Natural killer cell (primary cell): ENCODE results near the gene CDKAL1. TPM values are rescaled to one million over a fixed set of nuclear protein-coding genes. Genes with fewer than 3 reads are reported as not detected.

Experiments
- ATAC-seq, 3 donors: fragments of 150-1000 bp in 2 of 3; fragments of 200-7000 bp in 1 of 3; cut with Tn5 transposase; 1 replicate in 1 of 3; 2 replicates in 2 of 3; pipeline ENCODE4 v1.10.0; 2021; ENCODE audit warnings: mild to moderate bottlenecking in 2 of 3, moderate library complexity in 2 of 3
- DNase-seq, 2 donors: peaks; one replicate each; pipeline versions ENCODE4 v3.0.0 to v3.0.0-alpha.2; 2013 to 2021; ENCODE audit warnings: mixed read lengths in 1 of 2
- H3K27ac ChIP-seq: one replicate; pipeline ENCODE4 v1.5.1; 2013; ENCODE audit warnings: mild to moderate bottlenecking, low read length
- H3K27me3 ChIP-seq: one replicate; pipeline ENCODE4 v1.6.1; 2013; ENCODE audit warnings: low read length; ENCODE audit not compliant: control insufficient read depth, insufficient read depth
- H3K36me3 ChIP-seq: one replicate; pipeline ENCODE4 v1.6.1; 2013; ENCODE audit warnings: low read length; ENCODE audit not compliant: control insufficient read depth, insufficient read depth
- H3K4me1 ChIP-seq: one replicate; pipeline ENCODE4 v1.6.1; 2013; ENCODE audit warnings: low read length; ENCODE audit not compliant: control insufficient read depth, insufficient read depth
- H3K4me3 ChIP-seq: one replicate; pipeline ENCODE4 v1.5.1; 2013; ENCODE audit warnings: low read length
- H3K9me3 ChIP-seq: one replicate; pipeline ENCODE4 v1.6.1; 2013; ENCODE audit warnings: low read length; ENCODE audit not compliant: control insufficient read depth, insufficient read depth
- H3K27ac Mint-ChIP-seq, 2 donors: one replicate each; pipeline ENCODE4 v1.8.0; 2022; ENCODE audit warnings: mild to moderate bottlenecking in 2 of 2, mixed read lengths in 2 of 2, moderate library complexity in 1 of 2
- H3K27me3 Mint-ChIP-seq, 2 donors: one replicate each; pipeline ENCODE4 v1.8.0; 2022; ENCODE audit warnings: low read depth in 2 of 2, mixed read lengths in 2 of 2
- H3K36me3 Mint-ChIP-seq: one replicate; pipeline ENCODE4 v1.8.0; 2022; ENCODE audit warnings: mixed read lengths
- H3K4me1 Mint-ChIP-seq, 2 donors: one replicate each; pipeline ENCODE4 v1.8.0; 2022; ENCODE audit warnings: mixed read lengths in 2 of 2
- H3K4me3 Mint-ChIP-seq: one replicate; pipeline ENCODE4 v1.8.0; 2022; ENCODE audit warnings: mild to moderate bottlenecking, moderate library complexity, mixed read lengths
- H3K9me3 Mint-ChIP-seq, 2 donors: one replicate each; pipeline ENCODE4 v1.8.0; 2022; ENCODE audit warnings: mixed read lengths in 2 of 2
- CTCF ChIP-seq: fragments of 200-600 bp; IDR thresholded peaks from one replicate; pipeline ENCODE4 v1.8.0; 2022; ENCODE audit warnings: antibody characterized with exemption
- WGBS: methylation state at CpG from one replicate; pipeline ENCODE4 v1.1.7; 2013; ENCODE audit warnings: missing lambda C conversion rate; ENCODE audit not compliant: insufficient coverage; 5-methylcytosine and 5-hydroxymethylcytosine counted together
- intact Hi-C: fragments of 100-400 bp; cut with micrococcal nuclease; formaldehyde crosslinking; loops from one replicate; pipeline ENCODE4 v1.14.2; 2022
- total RNA-seq, 4 donors: library from RNA; stranded (reverse); fragments of 120-200 nt in 1 of 4; gene quantifications; one replicate each; pipeline versions ENCODE4 v1.2.3 to v1.2.4, GENCODE V29; 2013 to 2022

The CDKAL1 gene
- total RNA-seq, 3 donors from 2014 or later (not counting 1 experiment from before 2014, with no cell fraction given): 26.0 to 32.8 (median 28.9) TPM

DNA sequence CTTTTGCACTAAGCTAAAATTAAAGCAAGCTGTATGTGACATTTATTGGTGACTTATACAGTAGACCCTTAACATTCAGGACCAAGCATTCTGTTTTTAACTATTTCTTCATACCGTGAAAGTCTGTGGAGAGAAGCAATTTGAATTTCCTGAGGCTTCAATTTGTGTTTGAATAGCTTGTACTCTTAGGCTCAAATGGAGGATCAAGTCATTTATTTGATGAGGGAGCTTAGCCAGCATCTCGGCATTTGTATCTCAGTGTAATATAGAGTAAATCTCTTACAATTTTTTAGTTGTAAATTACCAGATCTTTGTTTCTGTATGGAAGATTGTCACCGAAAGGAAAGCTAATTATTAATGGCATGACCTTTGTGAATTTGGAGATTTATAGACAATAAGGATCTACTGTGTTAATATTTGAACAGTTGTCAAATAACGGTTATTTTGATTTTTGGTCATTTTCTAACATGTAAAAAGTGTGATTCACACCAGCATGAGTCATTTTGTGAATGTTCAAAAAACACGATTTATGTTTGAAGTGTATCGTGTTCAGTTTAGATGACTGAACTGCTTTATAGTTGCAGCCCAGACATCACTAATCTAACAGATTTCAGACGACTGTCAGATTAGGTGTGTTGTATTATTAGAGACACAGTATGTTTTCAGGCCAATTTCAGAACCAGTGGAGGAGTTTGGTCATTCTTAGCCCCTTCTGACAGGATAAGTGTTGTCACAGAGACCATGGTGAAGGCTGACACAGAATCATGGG lies 332.9 kb downstream of the CDKAL1 start:
- no peaks in the 10 kb centered on the region for H3K36me3 Mint-ChIP-seq
- no peak overlapping the region for H3K27ac ChIP-seq
- no peaks in the 10 kb centered on the region for H3K36me3 ChIP-seq
- DNase-seq (no peak), ATAC-seq (no peak)
- H3K27me3 ChIP-seq: no peaks in the 10 kb centered on the region
- H3K9me3 ChIP-seq: no peaks in the 10 kb centered on the region
- H3K27ac Mint-ChIP-seq: no peak overlapping the region
- no peaks in the 10 kb centered on the region for H3K4me1 ChIP-seq
- H3K27me3 Mint-ChIP-seq: no peaks in the 10 kb centered on the region
- H3K4me3 ChIP-seq: no peak overlapping the region
- no peaks in the 10 kb centered on the region for H3K9me3 Mint-ChIP-seq
- intact Hi-C loops: no loop called here
- no peak for TF ChIP-seq CTCF
- no peak overlapping the region for H3K4me3 Mint-ChIP-seq
- 89% methylated on average over 7 of the region's 7 CpGs for WGBS
- peaks cover 0 to 11% of the 10 kb centered on the region in 2 donors for H3K4me1 Mint-ChIP-seq

- Mint-ChIP-seq H3K4me1 (peaks cover 0 to 11% of the 10 kb centered on the region in 2 donors), H3K27ac (no peak overlapping the region), H3K4me3 (no peak overlapping the region), H3K27me3 (no peaks in the 10 kb centered on the region), H3K36me3 (no peaks in the 10 kb centered on the region), H3K9me3 (no peaks in the 10 kb centered on the region)
- H3K4me1 ChIP-seq: no peaks in the 10 kb centered on the region
- no peak for ATAC-seq
- DNase-seq: no peak
- H3K36me3 ChIP-seq: no peaks in the 10 kb centered on the region
- no peaks in the 10 kb centered on the region for H3K27me3 ChIP-seq
- intact Hi-C loops: no loop called here
- no peak overlapping the region for H3K4me3 ChIP-seq
- TF ChIP-seq CTCF: no peak
- 91% methylated on average over 9 of the region's 9 CpGs for WGBS
- H3K27ac ChIP-seq: no peak overlapping the region
- H3K9me3 ChIP-seq: no peaks in the 10 kb centered on the region
Measured at GRCh38 chr6:20868397-20869096, 334.3 kb downstream of the CDKAL1 start.

DNA sequence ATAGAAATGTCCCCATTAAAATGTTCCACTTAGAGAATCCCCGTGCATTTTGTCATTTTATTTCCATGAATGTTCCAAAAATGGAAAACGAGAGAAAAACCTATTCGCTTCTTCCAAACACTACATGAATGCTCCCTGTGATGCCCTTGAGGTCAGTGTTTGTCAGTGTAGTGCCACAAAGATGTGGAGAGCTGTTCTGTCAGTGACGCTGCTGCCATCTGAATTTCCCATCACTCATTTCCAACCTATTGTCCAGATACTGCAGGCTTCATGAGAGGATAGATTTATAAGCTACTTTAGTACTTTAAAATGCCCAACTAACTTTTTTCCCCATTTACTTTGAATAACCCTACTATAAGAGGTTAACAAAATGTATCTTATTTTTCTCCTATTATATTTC lies 335.8 kb downstream of the CDKAL1 start:
- no peak overlapping the region for H3K4me3 ChIP-seq
- Mint-ChIP-seq H3K9me3 (no peaks in the 10 kb centered on the region), H3K27ac (no peak overlapping the region), H3K4me1 (peaks cover 0 to 11% of the 10 kb centered on the region in 2 donors), H3K27me3 (no peaks in the 10 kb centered on the region), H3K36me3 (no peaks in the 10 kb centered on the region), H3K4me3 (no peak overlapping the region)
- DNase-seq (no peak), ATAC-seq (no peak)
- H3K4me1 ChIP-seq: no peaks in the 10 kb centered on the region
- H3K36me3 ChIP-seq: no peaks in the 10 kb centered on the region
- 100% methylated on average over 3 of the region's 4 CpGs for WGBS
- TF ChIP-seq CTCF: no peak
- intact Hi-C loops: no loop called here
- H3K9me3 ChIP-seq: no peaks in the 10 kb centered on the region
- no peaks in the 10 kb centered on the region for H3K27me3 ChIP-seq
- H3K27ac ChIP-seq: no peak overlapping the region
